GM19324 (cell line): ENCODE results near the gene RNF175.

Experiments
- ATAC-seq: cut with Tn5 transposase; IDR thresholded peaks from one replicate; pipeline ENCODE4 v1.9.1; 2021; ENCODE audit warnings: mild to moderate bottlenecking, moderate library complexity; ENCODE audit not compliant: unreplicated experiment, low FRiP score

The RNF175 gene

DNA sequence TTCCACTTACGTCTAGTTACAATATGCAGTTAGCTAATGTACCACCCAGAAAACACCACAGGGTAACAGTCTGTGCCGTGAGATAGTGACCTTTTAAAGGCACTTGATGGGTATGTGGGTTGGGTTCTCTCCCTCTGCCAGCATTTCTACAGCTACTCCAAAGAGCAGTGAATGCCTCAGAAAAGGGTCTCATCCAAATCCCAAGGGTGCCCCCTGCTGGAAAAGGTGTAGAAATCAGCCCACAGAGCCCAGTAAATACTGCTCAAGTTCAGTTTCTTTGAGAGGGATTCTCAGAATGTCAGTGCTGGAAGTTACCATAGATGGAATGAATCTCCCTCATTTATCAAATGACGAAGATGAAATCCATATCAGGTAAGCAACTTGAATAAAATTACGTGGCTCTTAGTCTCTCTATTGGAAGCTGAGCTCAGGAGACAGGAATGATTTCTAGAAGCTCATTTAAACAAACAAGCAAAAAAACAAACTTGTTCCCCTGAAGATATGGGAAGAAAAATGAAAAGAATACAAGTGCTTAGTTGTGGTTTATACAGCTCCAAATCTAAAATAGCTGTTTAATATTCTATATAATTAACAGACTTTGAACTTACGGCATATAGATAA, 9.5 kb downstream of the RNF175 start:
- ATAC-seq, result peak; percentile 72

DNA sequence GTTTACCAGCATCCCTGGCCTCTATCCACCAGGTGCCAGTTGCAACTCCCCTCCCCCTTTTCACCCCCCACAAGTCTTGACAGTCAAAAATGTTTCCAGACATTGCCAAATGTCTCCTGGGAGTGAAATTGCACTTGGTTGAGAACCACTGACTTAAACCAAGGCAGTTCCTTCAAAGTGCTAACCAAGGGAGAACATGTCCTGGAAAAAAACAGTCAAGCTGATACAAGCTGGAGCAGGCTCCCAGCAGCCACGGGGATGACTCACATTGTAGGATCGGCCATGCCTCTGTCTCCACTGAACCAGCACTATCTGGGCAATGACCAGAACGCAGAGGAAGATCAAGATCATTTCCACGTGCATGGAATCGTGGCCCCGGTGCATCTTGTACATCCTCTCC, 11.4 kb downstream of the RNF175 start:
- no peak for ATAC-seq

GRCh38 chr4:153747406-153747955, 12.3 kb downstream of the RNF175 start:
- ATAC-seq, result no peak

DNA sequence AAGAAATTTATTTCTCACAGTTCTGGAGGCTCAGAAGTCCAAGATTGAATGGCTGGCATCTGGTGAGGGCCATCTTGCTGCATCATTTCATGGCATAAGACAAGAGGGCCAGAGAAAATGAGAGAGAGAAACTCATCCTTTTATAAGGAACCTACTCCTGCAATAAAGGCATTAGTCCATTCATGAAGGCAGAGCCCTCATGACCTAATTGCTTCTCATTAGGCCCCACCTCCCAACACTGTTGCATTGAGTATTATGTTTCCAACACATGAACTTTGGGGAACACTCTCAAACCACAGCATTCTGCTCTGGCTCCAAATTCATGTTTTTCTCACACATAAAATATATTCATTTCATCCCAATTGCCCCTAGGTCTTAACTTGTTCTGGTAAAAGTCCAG, 14.2 kb downstream of the RNF175 start:
- ATAC-seq, result no peak

DNA sequence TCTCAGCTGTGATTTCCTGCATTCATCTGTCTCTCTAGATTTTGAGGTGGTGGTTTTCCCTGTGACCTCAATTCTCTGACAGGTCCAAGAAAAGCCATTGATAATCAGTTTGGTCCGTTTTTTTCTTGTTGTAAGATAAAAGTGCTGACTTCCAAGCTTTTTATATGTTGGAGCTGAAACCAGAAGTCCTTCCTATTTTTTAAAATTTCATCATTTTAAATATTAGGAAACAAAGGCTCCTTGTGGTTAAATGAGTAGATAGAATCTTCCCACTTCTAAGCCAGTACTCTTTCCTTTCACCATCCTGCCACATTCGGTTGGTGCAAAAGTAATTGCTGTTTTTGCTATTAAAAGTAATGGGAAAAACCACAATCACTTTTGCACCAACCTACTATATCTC, 18.3 kb downstream of the RNF175 start:
- no peak for ATAC-seq

DNA sequence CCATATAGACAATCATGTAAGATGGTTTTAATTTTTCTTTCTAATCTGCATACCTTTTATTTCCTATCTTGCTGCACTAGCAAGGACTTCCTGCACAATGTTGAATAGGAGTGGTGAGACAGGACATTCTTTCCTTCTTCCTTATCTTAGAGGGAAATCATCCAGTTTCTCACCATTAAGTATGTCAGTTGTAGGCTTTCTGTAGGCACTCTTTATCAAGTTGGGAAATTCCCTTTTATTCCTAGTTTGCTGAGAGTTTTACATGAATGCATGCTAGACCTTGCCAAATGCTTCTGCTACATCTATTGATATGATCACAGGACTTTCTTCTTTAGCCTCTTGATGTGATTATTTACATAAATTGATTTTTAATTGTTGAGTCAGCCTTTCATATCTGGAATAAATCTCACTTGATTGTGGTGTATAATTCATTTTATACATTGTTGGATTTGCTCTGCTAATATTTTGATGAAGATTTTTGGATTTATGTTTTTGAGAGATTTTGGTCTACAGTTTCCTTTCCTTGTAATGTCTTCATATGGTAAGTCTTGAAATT, 23.8 kb downstream of the RNF175 start:
- no peak for ATAC-seq

DNA sequence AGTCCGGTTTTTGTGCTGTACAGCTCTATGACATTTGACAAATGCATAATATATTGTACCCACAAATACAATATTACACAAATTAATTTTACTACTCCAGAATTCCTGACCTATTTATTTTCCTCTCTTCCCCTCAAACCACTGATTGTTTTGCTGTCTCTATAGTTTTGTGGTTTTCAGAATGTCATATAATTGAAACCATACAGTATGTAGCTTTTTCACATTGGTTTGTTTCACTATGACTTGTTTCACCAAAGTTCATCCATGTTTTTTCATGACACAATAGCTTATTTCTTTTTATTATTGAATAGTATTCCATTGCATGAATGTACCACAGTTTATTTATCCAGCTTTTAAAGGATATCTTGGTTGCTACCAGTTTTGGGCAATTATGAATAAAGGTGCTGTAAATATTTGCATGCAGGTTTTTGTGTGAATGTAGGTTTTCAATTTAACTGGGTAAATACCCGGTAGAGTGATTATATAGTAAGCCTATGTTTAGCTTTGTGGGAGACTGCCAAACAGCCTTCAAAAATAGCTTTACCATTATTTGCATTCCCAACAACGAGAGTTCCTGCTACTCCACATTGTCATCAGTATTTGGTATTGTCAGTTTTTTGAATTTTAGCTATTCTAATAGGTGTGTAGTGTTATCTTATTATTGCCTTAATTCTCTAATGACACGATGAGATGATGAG, 25.9 kb downstream of the RNF175 start:
- no peak for ATAC-seq

DNA sequence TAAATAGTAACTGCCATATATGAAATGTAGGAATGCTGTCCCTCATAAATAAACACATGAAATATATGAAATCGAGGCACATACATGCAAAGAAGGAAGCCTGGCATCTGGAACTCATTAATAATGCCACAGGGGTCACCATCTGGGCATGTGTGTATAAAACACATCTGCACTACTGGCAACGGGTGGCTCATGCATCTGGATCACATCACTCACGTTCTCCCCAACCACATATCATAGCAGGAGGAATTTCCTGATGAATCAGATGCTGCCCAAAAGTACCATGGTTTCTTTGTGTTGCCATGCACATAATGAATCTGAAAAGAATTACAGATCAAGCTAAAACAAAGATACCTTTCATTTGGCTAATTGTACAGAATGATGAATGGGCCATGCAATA, 28.6 kb downstream of the RNF175 start:
- no peak for ATAC-seq

- no peak for ATAC-seq
Measured at GRCh38 chr4:153729895-153730294, 29.9 kb downstream of the RNF175 start.

DNA sequence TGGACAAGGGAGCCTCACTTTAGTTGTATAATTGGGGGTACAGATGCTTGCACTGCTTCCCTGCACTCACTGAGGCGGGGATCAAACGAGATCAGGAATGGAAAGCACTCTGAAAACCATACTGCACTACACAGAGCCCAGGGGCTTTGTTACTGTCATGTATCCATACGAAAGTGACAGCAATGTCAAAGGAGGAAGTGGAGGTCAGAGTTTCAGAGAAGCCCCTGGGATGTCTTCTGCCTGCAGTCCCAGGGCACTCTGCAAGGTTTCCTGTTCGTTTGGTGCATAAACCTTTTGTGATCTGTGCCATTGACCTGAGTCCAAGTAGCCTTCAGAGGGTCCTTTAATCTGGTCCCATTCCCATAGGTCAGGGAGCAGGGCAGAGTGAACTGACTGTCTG, 31.2 kb downstream of the RNF175 start:
- ATAC-seq, result peak; percentile 50

GRCh38 chr4:153728151-153728550, 31.7 kb downstream of the RNF175 start:
- ATAC-seq, result no peak

- ATAC-seq, result no peak
Measured at GRCh38 chr4:153725831-153726154, 34.0 kb downstream of the RNF175 start.

DNA sequence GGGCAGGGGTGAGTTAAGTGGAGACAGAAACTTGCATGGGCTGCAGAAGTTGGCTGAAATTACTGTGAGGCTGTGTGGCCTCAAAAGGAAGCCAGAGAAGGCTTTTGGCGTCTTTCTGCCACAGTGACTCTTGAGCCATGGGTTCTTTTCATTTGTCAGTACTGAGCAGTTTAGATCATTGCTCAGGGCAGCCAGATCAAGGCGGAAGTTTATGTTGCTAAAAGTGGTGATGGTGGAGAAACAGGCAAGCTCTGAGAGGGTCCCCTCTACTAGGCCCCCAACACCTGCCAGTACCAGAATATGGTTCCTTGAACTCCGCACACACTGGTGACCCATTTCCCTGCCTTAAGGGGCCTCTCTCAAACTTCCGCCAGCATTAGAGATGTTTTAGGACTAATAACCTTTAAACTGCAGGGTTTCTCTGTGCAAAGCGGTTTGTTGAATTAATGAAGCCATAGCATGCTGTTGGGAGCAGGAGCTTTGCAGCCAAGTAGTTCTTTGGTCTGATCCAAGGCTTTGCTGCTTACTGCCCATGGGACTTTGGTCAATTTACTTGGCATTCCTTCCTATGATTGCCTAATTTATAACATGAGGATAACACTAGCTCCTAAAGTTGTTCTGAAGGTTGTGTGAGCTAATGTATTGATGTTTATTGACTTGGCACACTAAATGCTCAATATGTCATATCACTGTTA, 34.5 kb downstream of the RNF175 start:
- ATAC-seq, result no peak

GRCh38 chr4:153724606-153725005, 35.2 kb downstream of the RNF175 start:
- no peak for ATAC-seq

- no peak for ATAC-seq
Measured at GRCh38 chr4:153722036-153722435, 37.8 kb downstream of the RNF175 start.

DNA sequence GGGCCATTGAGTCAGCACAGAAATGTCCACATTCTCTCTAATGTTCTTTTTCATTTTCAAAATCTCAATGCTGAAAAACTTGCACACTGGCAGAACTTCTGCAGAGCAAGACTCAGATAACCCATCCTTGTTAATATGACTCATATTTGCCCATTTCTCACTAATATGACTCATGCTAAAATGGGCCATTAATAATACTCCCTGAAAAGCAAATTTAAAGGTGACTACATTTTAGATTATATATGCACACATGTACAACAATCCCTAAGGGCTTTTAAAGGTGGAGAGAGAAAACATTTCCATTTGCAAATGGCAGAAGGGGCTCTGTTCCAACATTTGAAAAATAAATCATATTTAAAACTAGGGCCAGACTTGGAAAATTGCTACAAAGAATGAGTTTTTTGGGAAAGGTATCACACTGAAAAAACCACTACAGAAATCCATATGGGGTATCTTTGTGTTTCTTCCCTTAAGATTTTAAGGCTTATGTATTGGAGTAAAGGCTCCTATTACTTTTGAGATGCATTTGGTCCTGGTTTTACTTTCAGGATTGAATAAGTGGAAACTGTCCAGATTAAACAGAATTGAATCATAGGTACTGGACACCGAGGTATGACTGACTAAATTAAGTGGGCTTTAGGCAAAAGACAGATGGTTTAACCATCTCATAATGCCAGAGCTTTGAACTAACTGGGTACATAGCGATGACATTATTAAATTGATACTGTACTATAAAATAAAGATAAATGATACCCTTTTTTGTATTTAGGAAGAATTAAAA, 45.8 kb downstream of the RNF175 start:
- no peak for ATAC-seq

DNA sequence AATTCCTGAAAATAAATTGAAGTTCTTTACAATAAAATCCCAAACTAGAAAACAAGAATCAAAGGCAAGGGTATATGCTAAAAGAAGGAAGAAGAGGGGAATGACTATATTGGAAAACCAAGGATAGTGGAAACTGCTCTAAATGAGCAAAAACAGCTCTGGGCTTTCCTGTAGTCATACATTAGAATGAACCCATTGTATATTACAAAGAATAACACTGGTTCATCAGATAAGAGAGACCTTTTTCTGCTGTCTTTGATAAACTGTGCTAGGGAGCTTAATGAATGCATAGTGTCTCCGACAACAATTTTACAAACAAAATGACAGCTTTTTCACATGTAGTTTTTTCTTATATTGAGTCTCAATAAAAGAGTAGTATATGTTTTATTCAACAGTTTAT, 49.1 kb downstream of the RNF175 start:
- ATAC-seq, result no peak

DNA sequence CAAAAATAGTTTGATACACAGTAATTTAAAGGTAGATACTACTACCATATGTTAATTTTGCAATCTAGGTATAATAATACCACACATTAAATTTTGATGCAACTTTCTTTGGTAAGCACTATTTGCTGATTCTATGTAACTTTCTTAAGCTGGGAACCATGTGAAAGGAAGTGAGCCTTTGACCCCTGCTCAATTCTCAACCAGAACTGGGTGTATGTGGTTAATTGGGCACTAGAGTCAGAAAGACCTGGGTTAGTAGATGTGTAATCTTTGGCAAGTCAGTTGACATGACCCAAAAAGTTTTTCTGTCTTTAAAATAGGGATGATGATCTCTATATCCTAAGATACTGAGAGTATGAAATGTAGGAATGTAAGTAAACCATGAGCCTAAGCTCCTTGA, 53.3 kb downstream of the RNF175 start:
- peak; percentile 21 for ATAC-seq

GRCh38 chr4:153705743-153706468, 53.9 kb downstream of the RNF175 start:
- peak; percentile 59 for ATAC-seq

- no peak for ATAC-seq
Measured at GRCh38 chr4:153704522-153704921, 55.3 kb downstream of the RNF175 start.
